Measurements from ENCODE around the gene NDST1. TPM values are rescaled to one million over a fixed set of nuclear protein-coding genes. Genes with fewer than 3 reads are reported as not detected.

Gene NDST1
- total and polyA plus RNA-seq, 2 of the 8 experiments (the other 6 are each of a cell fraction or from before 2014, with no cell fraction given) = 27.0 to 72.0 TPM

GRCh38 chr5:150540615-150541396 lies 32.9 kb downstream of the NDST1 start:
- H3K4me3 ChIP-seq (ENCODE audit: extremely low read depth in 1 of 4, insufficient read depth in 2 of 4, low read depth in 3 of 4, low read length in 4 of 4) = no peak overlapping the region
- peaks cover 3 to 8% of the 10 kb centered on the region in 2 experiments for H4K20me1 ChIP-seq (replicated peaks in 1 of 2; ENCODE audit: control insufficient read depth in 1 of 2, insufficient read depth in 2 of 2, low read length in 2 of 2)
- H3K4me1 ChIP-seq (replicated peaks in 1 of 4; ENCODE audit: control insufficient read depth in 3 of 4, insufficient read depth in 4 of 4, low read length in 3 of 4) = peaks cover 0 to 3% (median 0%) of the 10 kb centered on the region in 4 experiments; a peak in 2 of 7 replicates
- ChIA-PET POLR2A (ENCODE audit: partially characterized antibody) (interaction anchor here (0.9 to 2.7 kb wide), 8 partner anchors 9 to 91 kb away, joined by 3 to 15 read pairs (median 4); partner anchors contain the start of gene RPS14), CTCF (ENCODE audit: partially characterized antibody) (interaction anchor here (0.6 to 6.6 kb wide), 13 partner anchors 9 to 138 kb away, joined by 3 to 46 read pairs (median 6); partner anchors contain the start of gene RPS14)
- DNase-seq (ENCODE audit: low read depth in 1 of 2, low spot score in 2 of 2) (no peak), FAIRE-seq (no peak)
- H3K36me3 ChIP-seq (ENCODE audit: control insufficient read depth in 2 of 4, insufficient read depth in 4 of 4, low read length in 3 of 4) = peaks cover 14 to 57% (median 39%) of the 10 kb centered on the region in 4 experiments
- no peak overlapping the region for H3K4me2 ChIP-seq (ENCODE audit: insufficient read depth in 1 of 2, low read depth in 2 of 2, low read length in 2 of 2)
- H3K79me2 ChIP-seq (ENCODE audit: control insufficient read depth in 1 of 2, insufficient read depth in 2 of 2, low read length in 2 of 2) = no peaks in the 10 kb centered on the region
- no peak overlapping the region for H2AFZ ChIP-seq (ENCODE audit: low read length)
- H3K9me3 ChIP-seq (ENCODE audit: insufficient read depth in 2 of 2, low read depth in 1 of 2, low read length in 1 of 2) = no peaks in the 10 kb centered on the region
- no peak overlapping the region for H2BK20ac ChIP-seq (ENCODE audit: low read length)
- H2BK5ac ChIP-seq (ENCODE audit: low read depth, low read length) = no peak overlapping the region
- no peak overlapping the region for H3K14ac ChIP-seq (ENCODE audit: insufficient read length)
- H3K27ac ChIP-seq (ENCODE audit: low read depth, low read length) = no peak overlapping the region
- no peaks in the 10 kb centered on the region for H3K23me2 ChIP-seq (ENCODE audit: low read depth, low read length)
- no peaks in the 10 kb centered on the region for H3K79me1 ChIP-seq (ENCODE audit: low read depth, low read length)
- no peak overlapping the region for H2BK15ac ChIP-seq (ENCODE audit: low read length)
- H3K4ac ChIP-seq (replicated peaks; ENCODE audit: insufficient read length, low read depth, low read length) = no peak overlapping the region
- H2AK5ac ChIP-seq (ENCODE audit: low read depth, low read length) = no peak overlapping the region
- H4K91ac ChIP-seq (replicated peaks; ENCODE audit: insufficient read length, low read length) = no peak overlapping the region
- H3K56ac ChIP-seq (replicated peaks; ENCODE audit: insufficient read length, low read depth, low read length) = no peak overlapping the region
- no peak overlapping the region for H4K5ac ChIP-seq (ENCODE audit: insufficient read length, low read depth, low read length)
- no peak overlapping the region for H2BK120ac ChIP-seq (replicated peaks; ENCODE audit: low read depth, low read length)
- no peak overlapping the region for H2BK12ac ChIP-seq (ENCODE audit: low read depth, low read length)
- 88% methylated on average over 15 of the region's 15 CpGs; no CpG with 5 or more reads in 1 of the 2 experiments for WGBS, 2 experiments (ENCODE audit: extremely low coverage in 1 of 2, insufficient coverage in 1 of 2, insufficient read length in 1 of 2, insufficient replicate concordance in 2 of 2, low coverage in 1 of 2, low lambda C conversion rate in 2 of 2, missing lambda C conversion rate in 1 of 2)
- no peak overlapping the region for H3K23ac ChIP-seq (ENCODE audit: insufficient read length)
- no peak overlapping the region for H3K18ac ChIP-seq (ENCODE audit: extremely low read depth, low read length)
- no peak overlapping the region for H3K9ac ChIP-seq (replicated peaks in 1 of 4; ENCODE audit: extremely low read depth in 1 of 4, low read depth in 3 of 4, low read length in 3 of 4)
- no peak overlapping the region for H4K8ac ChIP-seq (ENCODE audit: extremely low read depth, insufficient read depth, low read length)
- H3K27me3 ChIP-seq (replicated peaks in 1 of 4; ENCODE audit: control insufficient read depth in 3 of 4, extremely low read depth in 1 of 4, insufficient read depth in 3 of 4, low read length in 3 of 4) = no peaks in the 10 kb centered on the region
- TF ChIP-seq SP4 (IDR thresholded peaks at IDR 0.05; ENCODE audit: low read length) = no peak
- TF ChIP-seq, protein P1, sequence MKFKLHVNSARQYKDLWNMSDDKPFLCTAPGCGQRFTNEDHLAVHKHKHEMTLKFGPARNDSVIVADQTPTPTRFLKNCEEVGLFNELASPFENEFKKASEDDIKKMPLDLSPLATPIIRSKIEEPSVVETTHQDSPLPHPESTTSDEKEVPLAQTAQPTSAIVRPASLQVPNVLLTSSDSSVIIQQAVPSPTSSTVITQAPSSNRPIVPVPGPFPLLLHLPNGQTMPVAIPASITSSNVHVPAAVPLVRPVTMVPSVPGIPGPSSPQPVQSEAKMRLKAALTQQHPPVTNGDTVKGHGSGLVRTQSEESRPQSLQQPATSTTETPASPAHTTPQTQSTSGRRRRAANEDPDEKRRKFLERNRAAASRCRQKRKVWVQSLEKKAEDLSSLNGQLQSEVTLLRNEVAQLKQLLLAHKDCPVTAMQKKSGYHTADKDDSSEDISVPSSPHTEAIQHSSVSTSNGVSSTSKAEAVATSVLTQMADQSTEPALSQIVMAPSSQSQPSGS (IDR thresholded peaks at IDR 0.05; ENCODE audit: low read length) = no peak
- no peak for TF ChIP-seq NRF1 (IDR thresholded peaks at IDR 0.05; ENCODE audit: low read depth, low read length)
- TF ChIP-seq EGR1 (IDR thresholded peaks at IDR 0.05; ENCODE audit: borderline replicate concordance, low read depth, low read length) = no peak
- TF ChIP-seq BCL11A (IDR thresholded peaks at IDR 0.05; ENCODE audit: low read depth in 2 of 2, low read length in 2 of 2) = no peak
- no peak for TF ChIP-seq SP1 (IDR thresholded peaks at IDR 0.05; ENCODE audit: low read depth, low read length)
- TF ChIP-seq, protein P2, sequence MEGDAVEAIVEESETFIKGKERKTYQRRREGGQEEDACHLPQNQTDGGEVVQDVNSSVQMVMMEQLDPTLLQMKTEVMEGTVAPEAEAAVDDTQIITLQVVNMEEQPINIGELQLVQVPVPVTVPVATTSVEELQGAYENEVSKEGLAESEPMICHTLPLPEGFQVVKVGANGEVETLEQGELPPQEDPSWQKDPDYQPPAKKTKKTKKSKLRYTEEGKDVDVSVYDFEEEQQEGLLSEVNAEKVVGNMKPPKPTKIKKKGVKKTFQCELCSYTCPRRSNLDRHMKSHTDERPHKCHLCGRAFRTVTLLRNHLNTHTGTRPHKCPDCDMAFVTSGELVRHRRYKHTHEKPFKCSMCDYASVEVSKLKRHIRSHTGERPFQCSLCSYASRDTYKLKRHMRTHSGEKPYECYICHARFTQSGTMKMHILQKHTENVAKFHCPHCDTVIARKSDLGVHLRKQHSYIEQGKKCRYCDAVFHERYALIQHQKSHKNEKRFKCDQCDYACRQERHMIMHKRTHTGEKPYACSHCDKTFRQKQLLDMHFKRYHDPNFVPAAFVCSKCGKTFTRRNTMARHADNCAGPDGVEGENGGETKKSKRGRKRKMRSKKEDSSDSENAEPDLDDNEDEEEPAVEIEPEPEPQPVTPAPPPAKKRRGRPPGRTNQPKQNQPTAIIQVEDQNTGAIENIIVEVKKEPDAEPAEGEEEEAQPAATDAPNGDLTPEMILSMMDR (IDR thresholded peaks at IDR 0.05; ENCODE audit: control extremely low read depth in 1 of 3, insufficient read depth in 1 of 3, low read depth in 1 of 3, low read length in 3 of 3) = no peak
- TF ChIP-seq CREB1 (IDR thresholded peaks at IDR 0.05) = no peak
